IMR-90 (cell line): ENCODE results near the gene CRTAP. TPM values are rescaled to one million over a fixed set of nuclear protein-coding genes. Genes with fewer than 3 reads are reported as not detected.

Source experiments
- ATAC-seq: fragments of 200-7000 bp; cut with Tn5 transposase; 2 replicates; pipeline ENCODE4 v1.9.1; 2020; ENCODE audit warnings: low read depth, mild to moderate bottlenecking, moderate library complexity
- BruUV-seq: library from RNA; stranded (reverse); fragments of 400-500 nt; replicated peaks from 2 replicates; lab custom pipeline; 2021; lab: Mats Ljungman, UMichigan
- CTCF ChIA-PET: fragments of 300-600 bp; formaldehyde crosslinking; extraction: SDS; loops from one replicate; lab custom pipeline; 2021; ENCODE audit warnings: antibody characterized with exemption; lab: Yijun Ruan, JAX
- POLR2A ChIA-PET: fragments of 300-600 bp; sonication (Branson Sonifier 250); formaldehyde crosslinking; loops from one replicate; lab custom pipeline; 2022; ENCODE audit warnings: antibody characterized with exemption; ENCODE audit not compliant: unreplicated experiment; lab: Charles Lee
- DNase-seq: peaks from one replicate; pipeline ENCODE4 v3.0.0; 2013
- H2AFZ ChIP-seq: replicated peaks from 2 replicates; pipeline ENCODE3; 2013; ENCODE audit warnings: low read length, mild to moderate bottlenecking; ENCODE audit not compliant: poor library complexity
- H2AK5ac ChIP-seq: 2 replicates; pipeline ENCODE4 v1.6.1; 2013; ENCODE audit warnings: low read depth, low read length, inconsistent platforms
- H2AK9ac ChIP-seq: replicated peaks from 2 replicates; pipeline ENCODE3; 2013; ENCODE audit warnings: mild to moderate bottlenecking, low read depth, low read length, moderate library complexity; ENCODE audit not compliant: poor library complexity
- H2BK120ac ChIP-seq: 2 replicates; pipeline ENCODE4 v1.6.1; 2013; ENCODE audit warnings: low read depth, low read length, inconsistent platforms
- H2BK15ac ChIP-seq: 3 replicates; pipeline ENCODE4 v1.6.1; 2013; ENCODE audit warnings: low read depth, low read length, inconsistent platforms
- H2BK20ac ChIP-seq: 2 replicates; pipeline ENCODE4 v1.6.1; 2013; ENCODE audit warnings: low read depth, mild to moderate bottlenecking, inconsistent platforms, low read length, moderate library complexity
- H2BK5ac ChIP-seq: 2 replicates; pipeline ENCODE4 v1.6.1; 2013; ENCODE audit warnings: mild to moderate bottlenecking, low read depth, low read length, inconsistent platforms; ENCODE audit not compliant: poor library complexity, severe bottlenecking
- H3K14ac ChIP-seq: replicated peaks from 2 replicates; pipeline ENCODE4 v1.6.1; 2013; ENCODE audit warnings: low read depth, low read length, inconsistent platforms
- H3K18ac ChIP-seq: 2 replicates; pipeline ENCODE4 v1.6.1; 2013; ENCODE audit warnings: low read depth, low read length, control low read depth
- H3K23ac ChIP-seq: 2 replicates; pipeline ENCODE4 v1.6.1; 2013; ENCODE audit warnings: low read depth, low read length, inconsistent platforms
- H3K27ac ChIP-seq: 2 replicates; pipeline ENCODE4 v1.5.1; 2013; ENCODE audit warnings: mild to moderate bottlenecking, control low read depth, low read length; ENCODE audit not compliant: insufficient read depth
- H3K27me3 ChIP-seq: 2 replicates; pipeline ENCODE4 v1.6.1; 2013; ENCODE audit warnings: low read length; ENCODE audit not compliant: control insufficient read depth, insufficient read depth
- H3K36me3 ChIP-seq: 2 replicates; pipeline ENCODE4 v1.6.1; 2013; ENCODE audit warnings: low read length, mixed read lengths; ENCODE audit not compliant: control insufficient read depth, insufficient read depth
- H3K4ac ChIP-seq: 2 replicates; pipeline ENCODE4 v1.6.1; 2013; ENCODE audit warnings: low read depth, low read length, inconsistent platforms
- H3K4me1 ChIP-seq: 2 replicates; pipeline ENCODE4 v1.6.1; 2013; ENCODE audit warnings: low read length, mixed read lengths; ENCODE audit not compliant: control insufficient read depth, insufficient read depth
- H3K4me2 ChIP-seq: 2 replicates; pipeline ENCODE4 v1.6.1; 2013; ENCODE audit warnings: low read depth, mild to moderate bottlenecking, control low read depth, low read length, moderate library complexity
- H3K4me3 ChIP-seq: 2 replicates; pipeline ENCODE4 v1.5.1; 2013; ENCODE audit warnings: low read depth, mild to moderate bottlenecking, control low read depth, low read length, moderate library complexity; ENCODE audit not compliant: insufficient read depth
- H3K56ac ChIP-seq: 2 replicates; pipeline ENCODE4 v1.6.1; 2013; ENCODE audit warnings: low read length, inconsistent platforms; ENCODE audit not compliant: insufficient read depth; ENCODE audit errors: extremely low read depth
- H3K79me1 ChIP-seq, 2 experiments: 2 replicates each; pipeline ENCODE4 v1.6.1; 2013; ENCODE audit warnings: low read length in 2 of 2, inconsistent platforms in 1 of 2, low read depth in 1 of 2
- H3K9ac ChIP-seq: 2 replicates; pipeline ENCODE4 v1.6.1; 2013; ENCODE audit warnings: low read depth, low read length, control low read depth
- H3K9me1 ChIP-seq: 2 replicates; pipeline ENCODE4 v1.6.1; 2013; ENCODE audit warnings: low read length, inconsistent platforms; ENCODE audit not compliant: insufficient read depth
- H3K9me3 ChIP-seq: 2 replicates; pipeline ENCODE4 v1.6.1; 2013; ENCODE audit warnings: low read length; ENCODE audit not compliant: control insufficient read depth, insufficient read depth
- H4K20me1 ChIP-seq: 2 replicates; pipeline ENCODE4 v1.6.1; 2013; ENCODE audit warnings: low read length, inconsistent platforms; ENCODE audit not compliant: insufficient read depth
- H4K5ac ChIP-seq: 2 replicates; pipeline ENCODE4 v1.6.1; 2013; ENCODE audit warnings: mild to moderate bottlenecking, low read depth, low read length, control low read depth
- H4K8ac ChIP-seq, 2 experiments: 2 replicates each; pipeline ENCODE4 v1.6.1; 2013; ENCODE audit warnings: low read depth in 2 of 2, low read length in 2 of 2, control low read depth in 1 of 2, inconsistent platforms in 1 of 2
- H4K91ac ChIP-seq: 2 replicates; pipeline ENCODE4 v1.6.1; 2013; ENCODE audit warnings: low read depth, low read length, inconsistent platforms; ENCODE audit not compliant: insufficient read depth
- BHLHE40 ChIP-seq: fragments of 150-350 bp; IDR thresholded peaks from 2 replicates; pipeline ENCODE4 v1.6.1; 2016; ENCODE audit warnings: mild to moderate bottlenecking, low read depth, low read length
- CEBPB ChIP-seq: IDR thresholded peaks from 2 replicates; pipeline ENCODE4 v1.6.1; 2012; ENCODE audit warnings: low read depth, low read length, improper control_type of control experiment
- CHD1 ChIP-seq: IDR thresholded peaks from 2 replicates; pipeline ENCODE4 v1.6.1; 2012; ENCODE audit warnings: low read depth, low read length, improper control_type of control experiment
- CTCF ChIP-seq: conservative IDR thresholded peaks from 2 replicates; pipeline ENCODE4 v1.5.1; 2012; ENCODE audit warnings: mild to moderate bottlenecking, low read depth, low read length, improper control_type of control experiment
- ELK1 ChIP-seq: fragments of 150-350 bp; IDR thresholded peaks from 2 replicates; pipeline ENCODE4 v1.6.1; 2016; ENCODE audit warnings: low read depth, mild to moderate bottlenecking, low read length, moderate library complexity, borderline replicate concordance
- FOS ChIP-seq: fragments of 150-350 bp; IDR thresholded peaks from 2 replicates; pipeline ENCODE4 v1.6.1; 2016; ENCODE audit warnings: low read depth, low read length
- MAFK ChIP-seq: IDR thresholded peaks from 2 replicates; pipeline ENCODE4 v1.6.1; 2012; ENCODE audit warnings: low read depth, low read length, improper control_type of control experiment
- MAZ ChIP-seq: IDR thresholded peaks from 2 replicates; pipeline ENCODE4 v1.6.1; 2012; ENCODE audit warnings: low read depth, mild to moderate bottlenecking, low read length, improper control_type of control experiment, moderate library complexity, borderline replicate concordance
- MXI1 ChIP-seq: IDR thresholded peaks from 2 replicates; pipeline ENCODE4 v1.6.1; 2012; ENCODE audit warnings: low read depth, mild to moderate bottlenecking, low read length, moderate library complexity, borderline replicate concordance
- NFE2L2 ChIP-seq: fragments of 150-350 bp; IDR thresholded peaks from 2 replicates; pipeline ENCODE4 v1.6.1; 2016; ENCODE audit warnings: low read depth, mild to moderate bottlenecking, low read length
- POLR2A ChIP-seq: IDR thresholded peaks from 2 replicates; pipeline ENCODE4 v1.6.1; 2012; ENCODE audit warnings: mild to moderate bottlenecking, low read depth, low read length
- RAD21 ChIP-seq: IDR thresholded peaks from 2 replicates; pipeline ENCODE4 v1.6.1; 2012; ENCODE audit warnings: low read length, improper control_type of control experiment
- RCOR1 ChIP-seq: IDR thresholded peaks from 2 replicates; pipeline ENCODE4 v1.6.1; 2012; ENCODE audit warnings: mild to moderate bottlenecking, low read length, improper control_type of control experiment; ENCODE audit not compliant: insufficient replicate concordance
- RFX5 ChIP-seq: IDR thresholded peaks from 2 replicates; pipeline ENCODE4 v1.8.0; 2012; ENCODE audit warnings: low read depth, mild to moderate bottlenecking, low read length, moderate library complexity
- SMC3 ChIP-seq: fragments of 150-350 bp; IDR thresholded peaks from 2 replicates; pipeline ENCODE4 v1.6.1; 2016; ENCODE audit warnings: low read depth, mild to moderate bottlenecking, antibody characterized with exemption, low read length, moderate library complexity
- USF2 ChIP-seq: fragments of 150-350 bp; IDR thresholded peaks from 2 replicates; pipeline ENCODE4 v1.6.1; 2017; ENCODE audit warnings: mild to moderate bottlenecking, antibody characterized with exemption, low read length, low read depth
- WGBS, 2 experiments: methylation state at CpG; one replicate each; pipeline versions ENCODE4 v1.1.5 to v1.1.7; 2013; ENCODE audit warnings: missing lambda C conversion rate in 2 of 2; ENCODE audit not compliant: insufficient read length in 1 of 2; ENCODE audit errors: extremely low coverage in 2 of 2; 5-methylcytosine and 5-hydroxymethylcytosine counted together
- dilution Hi-C: fragments of 300-500 bp; cut with HindIII; formaldehyde crosslinking; loops from one replicate; pipeline ENCODE4 v1.14.3; 2018; ENCODE audit warnings: low sequenced_read_pairs; ENCODE audit not compliant: unreplicated experiment
- in situ Hi-C: fragments of 300-500 bp; cut with MboI; formaldehyde crosslinking; loops from 3 replicates; pipeline ENCODE4 v1.14.3; 2019; ENCODE audit warnings: low sequenced_read_pairs, inconsistent platforms, mixed read lengths
- intact Hi-C: fragments of 100-400 bp; cut with micrococcal nuclease; formaldehyde crosslinking; loops from 2 replicates; pipeline ENCODE4 v1.10.0; 2022
- polyA plus RNA-seq, 3 experiments: library from polyadenylated mRNA; depleted of rRNA; stranded (reverse); fragments of >200 nt; gene quantifications; 2 replicates each; pipeline ENCODE4 v1.2.3, GENCODE V29; 2012; ENCODE audit warnings: low replicate concordance in 1 of 3
- total RNA-seq: library from RNA; depleted of rRNA; stranded (reverse); fragments of >200 nt; gene quantifications from 2 replicates; pipeline ENCODE4 v1.2.3, GENCODE V29; 2012

The CRTAP gene
- total and polyA plus RNA-seq, 2 of the 4 experiments (the other 2 are of a cell fraction): 108 to 205 TPM

- Histone ChIP-seq H3K9me3 (no peaks in the 10 kb centered on the region), H3K4me1 (peaks cover 2% of the 10 kb centered on the region), H3K9ac (no peak overlapping the region), H2BK15ac (no peak overlapping the region), H3K36me3 (no peaks in the 10 kb centered on the region), H3K4ac (no peak overlapping the region), H3K56ac (no peak overlapping the region), H3K79me1 (no peaks in the 10 kb centered on the region), H4K5ac (no peak overlapping the region), H3K14ac (no peak overlapping the region), H3K27ac (no peak overlapping the region), H3K23ac (no peak overlapping the region), H2AK9ac (no peak overlapping the region), H4K91ac (no peak overlapping the region), H2BK120ac (no peak overlapping the region), H2BK5ac (no peak overlapping the region), H3K4me2 (no peak overlapping the region), H2BK20ac (no peak overlapping the region), H4K8ac (no peak overlapping the region), H3K27me3 (no peaks in the 10 kb centered on the region), H2AK5ac (no peak overlapping the region), H4K20me1 (no peaks in the 10 kb centered on the region), H3K9me1 (peaks cover 7% of the 10 kb centered on the region), H3K4me3 (no peak overlapping the region), H3K18ac (no peak overlapping the region), H2AFZ (no peak overlapping the region)
- no peak for TF ChIP-seq RFX5
- no peak for TF ChIP-seq MAZ
- TF ChIP-seq CHD1: no peak
- TF ChIP-seq MXI1: no peak
- no peak for TF ChIP-seq RCOR1
- no peak for TF ChIP-seq USF2
- TF ChIP-seq FOS: no peak
- TF ChIP-seq NFE2L2: no peak
- no peak for TF ChIP-seq ELK1
- TF ChIP-seq CTCF: no peak
- no peak for TF ChIP-seq RAD21
- TF ChIP-seq POLR2A: no peak
- TF ChIP-seq SMC3: no peak
- TF ChIP-seq MAFK: no peak
- TF ChIP-seq CEBPB: no peak
- TF ChIP-seq BHLHE40: no peak
- intact Hi-C loops (no loop called here), dilution Hi-C loops (no loop called here), in situ Hi-C loops (no loop called here)
- no TSS peak for BruUV-seq
- ChIA-PET CTCF (no interaction called here), POLR2A (no interaction called here)
- DNase-seq (no peak), ATAC-seq (no peak)
- WGBS, 2 experiments: 83% methylated on average over 3 of the region's 6 CpGs; no CpG with 5 or more reads in 1 of the 2 experiments
Observed at GRCh38 chr3:33170531-33170930, 56.7 kb downstream of the CRTAP start.
